ENCODE measurements around the gene FMN1.

DNA sequence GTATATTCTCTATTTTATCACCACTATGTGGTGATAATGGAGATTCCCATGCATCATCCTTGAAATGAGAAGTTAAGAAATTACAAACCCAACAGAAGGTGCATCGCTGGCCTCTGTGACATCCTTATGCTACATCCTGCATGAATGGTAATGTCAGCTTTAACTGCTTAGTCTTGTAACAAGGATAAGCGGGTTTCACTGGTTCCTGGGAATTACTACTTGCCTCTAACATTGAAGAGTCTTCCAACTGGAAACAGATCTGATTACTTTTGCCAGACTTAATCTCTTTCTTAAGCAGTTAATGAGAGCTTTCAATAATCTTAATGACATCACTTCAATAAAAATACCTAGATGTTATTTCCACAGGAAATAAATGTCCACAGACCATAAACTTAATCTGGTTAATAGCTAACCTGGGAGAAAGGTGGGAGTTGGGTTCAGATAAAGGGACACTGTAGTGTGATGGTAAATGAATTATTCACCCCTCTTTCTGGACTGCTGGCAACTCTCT is 44.0 kb downstream of the FMN1 start:
- TF ChIP-seq GATA2 (IDR thresholded peaks at IDR 0.05; ENCODE audit: low read depth, low read length) = no peak
- TF ChIP-seq GATA3 (IDR thresholded peaks at IDR 0.05; ENCODE audit: low read depth, low read length) = no peak

All from SH-SY5Y (cell line).